ENCODE measurements around the gene KRTAP4-11. TPM values are rescaled to one million over a fixed set of nuclear protein-coding genes. Genes with fewer than 3 reads are reported as not detected.

KRTAP4-11 gene
- total and polyA plus RNA-seq, 2 of the 8 experiments (the other 6 are each of a cell fraction or from before 2014, with no cell fraction given), result not detected

DNA sequence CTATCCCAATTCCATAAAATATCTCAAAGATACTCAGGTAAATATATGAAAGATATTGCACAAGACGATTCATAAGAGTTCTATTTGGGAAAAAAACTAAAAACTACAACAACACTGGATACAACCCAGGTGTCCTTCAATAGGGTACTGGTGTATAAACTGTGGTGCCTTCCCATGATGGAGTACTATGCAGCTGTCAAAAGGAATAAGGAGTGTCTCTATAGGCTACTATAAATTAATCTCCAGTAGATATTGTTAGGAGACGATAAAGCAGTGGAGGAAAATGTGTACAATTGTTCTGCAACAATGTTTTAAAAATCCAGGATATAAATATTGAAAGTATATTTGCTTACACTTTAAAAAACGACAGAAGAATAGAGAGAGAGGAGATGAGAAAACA, 8.2 kb upstream of the KRTAP4-11 start:
- WGBS, 2 experiments (ENCODE audit: extremely low coverage in 1 of 2, insufficient coverage in 1 of 2, insufficient read length in 1 of 2, insufficient replicate concordance in 2 of 2, low coverage in 1 of 2, low lambda C conversion rate in 2 of 2, missing lambda C conversion rate in 1 of 2), result 86% methylated on average over 3 of the region's 3 CpGs; no CpG with 5 or more reads in 1 of the 2 experiments
- POLR2A ChIA-PET (ENCODE audit: partially characterized antibody), result no interaction called here
- FAIRE-seq, result no peak

More for the DNA sequence above, 8.2 kb upstream of the KRTAP4-11 start:
- Histone ChIP-seq H2AFZ (ENCODE audit: low read length) (no peak overlapping the region), H3K56ac (replicated peaks; ENCODE audit: insufficient read length, low read depth, low read length) (no peak overlapping the region), H4K8ac (ENCODE audit: extremely low read depth, insufficient read depth, low read length) (no peak overlapping the region), H3K79me1 (ENCODE audit: low read depth, low read length) (no peaks in the 10 kb centered on the region), H3K27ac (ENCODE audit: low read depth, low read length) (no peak overlapping the region), H4K20me1 (replicated peaks in 1 of 2; ENCODE audit: control insufficient read depth in 1 of 2, insufficient read depth in 2 of 2, low read length in 2 of 2) (no peaks in the 10 kb centered on the region), H2BK12ac (ENCODE audit: low read depth, low read length) (no peak overlapping the region), H3K4me3 (ENCODE audit: extremely low read depth in 1 of 4, insufficient read depth in 2 of 4, low read depth in 3 of 4, low read length in 4 of 4) (no peak overlapping the region), H3K79me2 (ENCODE audit: control insufficient read depth in 1 of 2, insufficient read depth in 2 of 2, low read length in 2 of 2) (no peaks in the 10 kb centered on the region), H3K23ac (ENCODE audit: insufficient read length) (no peak overlapping the region), H3K18ac (ENCODE audit: extremely low read depth, low read length) (no peak overlapping the region), H2BK15ac (ENCODE audit: low read length) (no peak overlapping the region), H4K91ac (replicated peaks; ENCODE audit: insufficient read length, low read length) (no peak overlapping the region), H3K23me2 (ENCODE audit: low read depth, low read length) (no peaks in the 10 kb centered on the region; the same call in 1 of the 2 replicates), H3K4me1 (replicated peaks in 1 of 4; ENCODE audit: control insufficient read depth in 3 of 4, insufficient read depth in 4 of 4, low read length in 3 of 4) (no peaks in the 10 kb centered on the region), H4K5ac (ENCODE audit: insufficient read length, low read depth, low read length) (no peak overlapping the region), H3K4ac (replicated peaks; ENCODE audit: insufficient read length, low read depth, low read length) (no peak overlapping the region), H3K9me3 (ENCODE audit: insufficient read depth in 2 of 2, low read depth in 1 of 2, low read length in 1 of 2) (0 out of 4 replicates have a peak, but pooled peaks cover 0 to 5% of the 10 kb centered on the region in 2 experiments), H3K14ac (ENCODE audit: insufficient read length) (no peak overlapping the region), H2AK5ac (ENCODE audit: low read depth, low read length) (no peak overlapping the region), H2BK5ac (ENCODE audit: low read depth, low read length) (no peak overlapping the region), H3K4me2 (ENCODE audit: insufficient read depth in 1 of 2, low read depth in 2 of 2, low read length in 2 of 2) (no peak overlapping the region), H3K36me3 (ENCODE audit: control insufficient read depth in 2 of 4, insufficient read depth in 4 of 4, low read length in 3 of 4) (no peaks in the 10 kb centered on the region), H2BK120ac (replicated peaks; ENCODE audit: low read depth, low read length) (no peak overlapping the region), H2BK20ac (ENCODE audit: low read length) (no peak overlapping the region), H3K27me3 (replicated peaks in 1 of 4; ENCODE audit: control insufficient read depth in 3 of 4, extremely low read depth in 1 of 4, insufficient read depth in 3 of 4, low read length in 3 of 4) (no peaks in the 10 kb centered on the region), H3K9ac (replicated peaks in 1 of 4; ENCODE audit: extremely low read depth in 1 of 4, low read depth in 3 of 4, low read length in 3 of 4) (no peak overlapping the region)
- CTCF ChIA-PET (ENCODE audit: partially characterized antibody), result interaction anchor here (0.8 kb wide), 1 partner anchor 144 kb away, joined by 3 read pairs; no protein-coding TSS in a partner anchor
- TF ChIP-seq CBX5 (IDR thresholded peaks at IDR 0.05; ENCODE audit: low read depth, low read length) (no peak), CTBP2 (IDR thresholded peaks at IDR 0.05; ENCODE audit: borderline replicate concordance, insufficient read depth, insufficient read length, low read length) (no peak), GTF2F1 (IDR thresholded peaks at IDR 0.05; ENCODE audit: borderline replicate concordance, low read depth, low read length) (no peak), GABPA (IDR thresholded peaks at IDR 0.05; ENCODE audit: borderline replicate concordance, insufficient read depth, low read length) (no peak), TCF12 (IDR thresholded peaks at IDR 0.05; ENCODE audit: low read depth, low read length) (no peak), RBBP5 (IDR thresholded peaks at IDR 0.05; ENCODE audit: borderline replicate concordance, low read depth, low read length) (no peak), EGR1 (IDR thresholded peaks at IDR 0.05; ENCODE audit: borderline replicate concordance, low read depth, low read length) (no peak), RNF2 (IDR thresholded peaks at IDR 0.05; ENCODE audit: borderline replicate concordance, low read depth, low read length, missing control alignments, poor library complexity, severe bottlenecking) (no peak), CREB1 (IDR thresholded peaks at IDR 0.05) (no peak), SIX5 (IDR thresholded peaks at IDR 0.05; ENCODE audit: low read depth, low read length) (no peak), RXRA (IDR thresholded peaks at IDR 0.05; ENCODE audit: insufficient read depth, low read depth, low read length) (no peak), YY1 (IDR thresholded peaks at IDR 0.05; ENCODE audit: low read depth, low read length) (no peak), JUN (IDR thresholded peaks at IDR 0.05; ENCODE audit: low read depth, low read length) (no peak), ASH2L (IDR thresholded peaks at IDR 0.05; ENCODE audit: low read length) (no peak), SRF (IDR thresholded peaks at IDR 0.05; ENCODE audit: low read depth, low read length) (no peak)
- no peak for DNase-seq (ENCODE audit: low read depth in 1 of 2, low spot score in 2 of 2)
